NCI-H345 treated with DMSO at 0.1 percent for 48 hours (cell line): ENCODE measurements around the gene TMEM179.
"Not testable (repeated sequence)": the region's sequence is repeated elsewhere in the genome, so short reads cannot be mapped to it uniquely, and the experiment has no call there.

Experiments used
- DNase-seq: peaks from one replicate; lab custom pipeline; 2025; ENCODE audit not compliant: unreplicated experiment; lab: John Stamatoyannopoulos, UW

TMEM179 gene

DNA sequence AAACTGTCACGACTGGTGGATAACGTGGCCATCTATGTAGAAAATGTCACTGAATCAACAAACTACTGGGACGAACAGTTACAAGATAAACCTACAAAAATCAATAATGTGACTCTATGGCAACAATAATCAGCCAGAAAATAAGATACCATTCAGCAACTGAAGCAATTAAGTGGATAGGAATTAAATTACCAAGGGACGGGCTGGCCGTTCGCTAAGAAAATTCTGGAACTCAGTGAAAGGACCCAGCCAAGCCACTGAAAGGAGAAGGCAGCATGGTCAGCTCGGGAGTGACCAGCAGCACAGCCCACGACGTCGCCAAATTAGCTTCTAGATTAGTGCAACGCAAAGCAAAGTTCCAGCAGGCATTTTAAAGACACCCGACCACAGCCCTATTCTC is 33.6 kb upstream of the TMEM179 start:
- DNase-seq, result no peak

DNA sequence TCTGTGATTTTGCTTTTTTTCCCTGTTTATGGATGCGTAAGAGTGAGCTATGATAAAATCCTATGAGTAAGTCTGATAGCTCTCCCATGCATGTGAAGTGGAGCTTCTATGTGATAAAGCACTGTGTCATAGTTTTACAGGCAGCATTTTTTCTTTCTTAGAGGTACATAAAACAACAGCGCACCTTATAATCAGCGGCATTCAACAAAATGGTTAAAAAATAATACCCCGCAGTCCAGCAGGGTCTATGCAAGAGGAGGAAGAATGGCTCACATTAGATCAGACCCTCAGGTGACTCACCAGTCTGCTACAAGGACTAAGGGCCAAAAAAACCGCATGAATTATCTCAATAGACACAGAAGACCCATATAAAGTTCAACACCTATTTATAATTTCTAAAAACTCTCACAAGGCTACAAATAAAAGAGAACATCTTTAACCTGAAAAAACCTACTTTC is 33.0 kb upstream of the TMEM179 start:
- DNase-seq, result no peak

- not testable (repeated sequence) for DNase-seq
Measured at GRCh38 chr14:104636846-104637545, 32.4 kb upstream of the TMEM179 start.

GRCh38 chr14:104636131-104636530 is 31.6 kb upstream of the TMEM179 start:
- no peak for DNase-seq

DNA sequence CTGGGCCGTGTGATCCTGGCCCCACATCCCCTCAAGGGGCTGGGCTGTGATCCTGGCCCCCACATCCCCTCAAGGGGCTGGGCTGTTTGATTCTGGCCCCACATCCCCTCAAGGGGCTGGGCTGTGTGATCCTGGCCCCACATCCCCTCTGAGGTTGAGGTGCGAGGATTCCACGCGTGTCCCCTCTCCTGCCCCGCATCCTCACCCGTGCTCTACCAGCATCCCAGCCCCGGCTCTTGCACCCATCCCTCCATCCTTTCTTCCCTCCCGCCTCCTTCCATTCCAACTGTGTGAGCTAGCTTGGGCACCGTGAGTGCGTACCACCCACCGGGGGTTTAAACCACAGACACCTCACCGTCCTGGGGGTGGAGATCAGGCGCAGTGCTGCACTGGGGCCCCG is 31.1 kb upstream of the TMEM179 start:
- DNase-seq, result no peak

GRCh38 chr14:104634886-104635570 is 30.5 kb upstream of the TMEM179 start:
- no peak for DNase-seq

DNA sequence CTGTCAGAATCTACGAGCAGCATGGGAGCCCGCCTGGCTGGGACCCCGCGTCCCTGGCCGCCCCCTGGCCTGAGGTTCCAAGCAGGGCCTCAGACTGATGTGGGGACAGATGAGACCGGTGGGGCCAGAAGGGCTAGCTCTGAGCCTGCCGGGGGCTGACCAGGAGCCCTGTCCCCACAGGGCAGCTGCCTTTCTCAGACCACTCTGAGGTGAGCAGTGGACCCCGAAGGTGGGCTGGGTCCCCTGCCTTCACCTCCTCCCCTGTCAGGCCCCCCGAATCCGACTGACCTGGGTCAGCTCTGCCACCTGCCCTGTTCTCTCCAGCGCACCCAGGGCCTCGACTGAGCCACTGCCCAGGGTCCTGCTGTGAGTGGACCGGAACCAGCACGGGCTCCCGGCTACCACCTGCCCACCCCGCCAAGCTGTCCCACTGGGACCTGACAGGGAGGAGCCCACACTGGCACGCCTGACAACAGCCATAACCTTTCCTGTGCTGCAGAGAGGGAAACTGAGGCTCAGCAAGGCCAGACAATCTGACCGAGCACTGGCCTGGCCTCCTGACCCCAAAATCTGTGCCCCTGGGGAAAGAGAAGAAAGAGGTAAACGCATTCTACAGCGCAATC is 29.7 kb upstream of the TMEM179 start:
- DNase-seq, result no peak

GRCh38 chr14:104633276-104634137 is 28.9 kb upstream of the TMEM179 start:
- DNase-seq, result no peak

GRCh38 chr14:104632781-104633180 is 28.2 kb upstream of the TMEM179 start:
- no peak for DNase-seq

GRCh38 chr14:104624939-104625338 is 20.4 kb upstream of the TMEM179 start:
- DNase-seq, result no peak

GRCh38 chr14:104614126-104614812 is 9.7 kb upstream of the TMEM179 start:
- DNase-seq, result no peak

DNA sequence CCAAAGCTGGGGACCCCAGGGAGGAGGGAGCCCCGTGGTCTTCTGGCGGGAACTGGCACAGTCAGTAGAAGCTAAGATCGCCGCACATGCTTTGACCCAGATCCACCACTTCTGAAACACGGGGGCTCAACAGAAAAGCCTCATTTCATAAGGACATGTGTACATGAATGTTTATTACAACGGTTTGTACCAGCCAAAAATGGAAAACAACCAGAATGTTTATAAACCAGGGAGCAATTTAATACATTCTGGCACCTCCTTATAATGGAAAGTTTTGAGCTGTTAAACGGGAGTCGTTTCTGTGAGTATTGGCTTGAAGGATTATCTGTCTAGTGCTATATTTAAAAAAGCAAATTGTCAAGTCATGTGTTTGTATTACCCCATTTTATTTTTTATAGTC is 7.3 kb upstream of the TMEM179 start:
- DNase-seq, result no peak

DNA sequence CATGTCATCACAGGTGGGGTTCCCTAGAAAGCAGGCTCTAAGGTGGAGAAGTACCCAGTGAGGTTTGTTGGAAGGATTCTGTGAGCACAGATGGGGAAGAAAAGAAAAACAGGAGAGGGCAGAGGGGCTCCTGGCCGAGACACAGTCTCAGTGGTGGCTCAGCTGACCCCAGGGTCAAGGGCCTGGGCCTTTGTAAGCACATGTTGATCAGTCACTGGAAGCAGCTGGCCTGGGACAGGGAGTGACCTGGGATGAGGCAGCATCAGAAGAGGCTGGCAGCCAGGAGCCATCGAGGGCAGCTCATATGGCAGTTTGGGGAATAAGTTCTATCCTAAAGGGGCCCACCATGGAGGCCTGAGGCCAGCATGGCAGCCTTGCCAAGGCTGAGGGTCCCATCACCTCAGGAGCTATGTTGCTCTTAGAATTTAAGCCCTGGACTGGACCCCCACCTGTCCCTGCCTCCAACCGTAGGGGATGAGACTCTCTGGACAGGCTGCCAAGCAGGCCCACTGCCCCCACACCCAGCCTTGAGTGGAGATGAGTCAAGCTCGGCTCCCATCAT is 6.3 kb upstream of the TMEM179 start:
- DNase-seq, result no peak

DNA sequence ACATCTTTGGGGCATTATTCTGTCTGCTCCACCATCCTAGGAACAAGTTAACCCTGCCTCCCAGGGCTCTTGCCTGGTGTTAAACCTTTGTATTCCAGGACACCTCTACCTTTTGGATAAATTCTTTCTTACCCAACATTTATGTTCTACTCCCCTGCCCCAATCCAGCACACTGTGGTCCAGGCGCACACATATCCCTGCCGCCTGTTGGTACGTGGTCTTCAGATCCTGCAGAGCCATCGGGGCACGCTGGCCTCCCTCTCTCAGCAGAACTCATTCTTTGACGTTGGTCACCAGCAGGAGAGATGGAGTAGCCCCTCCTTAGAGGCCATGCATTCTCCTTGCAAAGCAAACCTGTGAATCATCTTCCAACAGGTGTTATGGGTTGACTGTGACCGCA is 5.1 kb upstream of the TMEM179 start:
- DNase-seq, result no peak

DNA sequence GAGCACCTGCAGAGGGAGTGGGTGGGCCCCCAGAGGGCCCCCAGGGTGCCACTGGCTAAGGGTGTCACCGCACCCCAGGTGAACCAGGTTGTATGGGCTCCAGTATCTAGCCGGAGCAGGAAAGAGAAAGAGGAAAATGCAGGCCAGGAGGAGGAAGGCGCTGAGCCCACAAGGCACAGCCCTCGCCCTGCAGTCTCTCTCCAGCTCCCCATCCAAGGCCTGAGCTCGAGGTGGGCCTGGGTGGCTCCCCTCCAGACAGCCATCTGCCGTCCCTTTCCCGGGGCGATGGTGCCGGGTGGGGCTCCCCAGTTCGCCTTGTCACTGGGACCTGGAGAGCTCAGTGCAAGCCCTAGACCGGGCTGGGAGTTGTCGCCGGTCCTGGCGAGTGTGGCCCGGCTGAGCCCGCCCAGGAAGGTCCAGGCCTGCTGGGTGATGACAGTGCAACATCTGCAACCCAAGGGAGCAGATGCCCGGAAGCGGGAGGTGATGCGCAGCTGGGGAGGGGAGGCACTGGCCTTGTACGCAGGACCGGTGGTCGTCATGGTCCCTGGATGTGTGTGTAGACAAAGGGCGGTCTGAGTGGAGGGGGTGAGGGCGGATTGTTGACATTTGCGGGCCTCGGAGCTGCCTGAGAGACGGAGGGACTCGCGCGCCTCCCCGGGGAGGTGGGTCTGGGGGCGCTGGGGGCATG is 716 bp downstream of the TMEM179 start:
- no peak for DNase-seq

GRCh38 chr14:104602933-104603325 is 1.6 kb downstream of the TMEM179 start:
- no peak for DNase-seq

DNA sequence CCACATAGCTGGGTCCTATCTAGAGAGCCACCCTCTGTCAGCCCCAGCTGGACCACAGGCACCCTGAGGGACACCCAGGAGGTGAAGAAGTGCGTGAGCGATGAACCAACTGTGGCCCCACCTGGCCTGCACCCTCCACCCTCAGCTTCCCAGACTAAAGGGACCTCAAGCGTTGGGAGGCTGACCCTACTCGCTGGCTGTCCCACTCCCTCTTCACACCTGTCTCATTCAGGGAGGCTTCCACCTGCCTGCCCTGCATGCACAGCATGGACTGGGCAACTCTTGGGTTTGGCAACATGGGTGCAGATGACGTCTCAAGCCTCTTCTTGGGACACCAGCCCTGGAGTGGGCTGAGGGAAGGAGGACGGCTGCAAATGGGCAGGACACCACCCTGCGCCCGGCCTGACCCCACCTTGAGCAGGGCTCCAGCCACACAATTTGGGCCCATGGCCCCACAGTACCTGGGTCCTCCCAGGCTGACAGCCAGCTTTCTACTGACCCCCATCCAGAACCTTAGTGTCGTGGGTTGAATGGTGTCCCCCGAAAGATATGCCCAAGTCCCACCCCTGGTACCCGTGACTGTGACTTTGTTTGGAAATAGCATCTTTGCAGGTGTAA is 2.1 kb downstream of the TMEM179 start:
- no peak for DNase-seq

DNA sequence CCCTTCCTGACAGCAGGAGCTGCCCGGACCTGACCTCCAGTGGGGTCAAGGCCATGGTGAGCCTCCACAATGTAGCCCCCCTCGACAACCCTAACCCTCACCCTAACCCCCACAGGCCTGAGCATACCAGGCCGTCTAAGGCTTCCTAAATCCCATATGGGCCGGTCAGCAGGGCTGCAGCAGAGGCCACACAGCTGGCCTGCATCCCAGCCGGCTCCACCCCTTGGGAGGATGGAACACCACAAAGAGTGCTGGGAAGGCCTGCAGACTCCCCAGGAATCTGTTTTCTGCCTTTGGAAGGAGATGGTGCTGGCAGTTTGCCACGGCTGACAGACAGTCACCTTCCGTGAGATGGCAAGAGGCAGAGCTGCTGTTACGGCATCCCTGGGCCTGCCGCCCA is 2.8 kb downstream of the TMEM179 start:
- peak; percentile 64 for DNase-seq

DNA sequence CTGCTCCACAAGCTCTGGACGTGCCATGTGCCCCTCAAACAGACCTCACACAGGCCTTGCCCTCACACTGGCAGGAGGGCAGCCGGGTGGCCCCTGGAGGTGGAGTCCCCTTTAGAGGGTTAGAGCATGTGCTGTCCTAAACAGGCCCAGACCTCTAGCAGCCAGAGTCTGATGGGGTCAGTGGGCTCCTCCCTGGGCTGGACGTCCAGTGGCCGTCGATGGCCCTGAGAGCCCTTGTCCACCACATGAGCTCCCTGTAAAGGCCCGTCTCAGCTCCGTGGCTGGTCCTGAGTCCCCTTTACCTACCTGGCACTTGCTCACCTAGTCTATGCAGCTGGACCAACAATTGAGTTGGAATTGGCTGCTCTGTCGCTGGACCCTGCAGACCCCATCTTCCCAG is 3.8 kb downstream of the TMEM179 start:
- DNase-seq, result no peak
